GM19452 (cell line): ENCODE data around the gene DRD3.

Experiments used
- ATAC-seq: cut with Tn5 transposase; IDR thresholded peaks from one replicate; pipeline ENCODE4 v1.9.1; 2021; ENCODE audit not compliant: unreplicated experiment

Gene DRD3

DNA sequence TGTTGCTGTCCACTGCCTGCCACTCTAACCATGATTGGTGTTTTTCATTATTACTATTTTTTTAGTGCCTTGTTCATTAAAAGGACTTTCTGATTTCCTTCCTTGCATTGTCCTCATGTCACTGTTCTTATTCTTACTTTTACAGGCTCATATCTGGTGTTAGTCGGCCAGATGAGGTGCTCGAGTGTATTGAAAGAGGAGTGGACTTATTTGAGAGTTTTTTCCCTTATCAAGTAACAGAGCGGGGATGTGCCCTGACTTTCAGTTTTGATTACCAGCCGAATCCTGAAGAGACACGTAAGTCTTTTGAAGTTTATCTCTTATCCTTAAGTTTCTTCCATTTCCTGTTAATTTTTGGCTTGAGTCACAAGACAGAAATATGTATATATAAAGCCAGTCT, 99.1 kb downstream of the DRD3 start:
- no peak for ATAC-seq

DNA sequence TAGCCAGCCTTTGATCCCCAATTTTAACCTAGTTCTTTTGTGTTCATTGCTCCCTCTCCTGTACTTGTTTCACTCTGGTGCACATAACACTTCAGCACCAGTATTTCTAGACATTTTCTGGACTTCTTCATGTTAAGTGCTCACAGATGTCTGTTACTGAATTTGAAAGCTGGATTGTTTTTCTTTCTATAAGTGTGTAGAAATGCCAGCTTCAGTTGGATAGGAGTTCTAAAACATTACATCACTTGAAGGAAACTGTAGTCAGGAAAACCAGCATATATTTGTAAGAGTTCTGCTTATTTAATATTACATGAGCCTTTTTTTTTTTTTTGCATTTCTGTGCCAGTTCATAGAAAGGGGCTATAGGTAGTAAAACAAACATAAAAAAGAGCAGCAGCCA, 100.7 kb downstream of the DRD3 start:
- ATAC-seq = no peak
